Measurements from ENCODE around the gene MALT1.
"Not testable (repeated sequence)": the region's sequence is repeated elsewhere in the genome, so short reads cannot be mapped to it uniquely, and the experiment has no call there.

Gene MALT1

DNA sequence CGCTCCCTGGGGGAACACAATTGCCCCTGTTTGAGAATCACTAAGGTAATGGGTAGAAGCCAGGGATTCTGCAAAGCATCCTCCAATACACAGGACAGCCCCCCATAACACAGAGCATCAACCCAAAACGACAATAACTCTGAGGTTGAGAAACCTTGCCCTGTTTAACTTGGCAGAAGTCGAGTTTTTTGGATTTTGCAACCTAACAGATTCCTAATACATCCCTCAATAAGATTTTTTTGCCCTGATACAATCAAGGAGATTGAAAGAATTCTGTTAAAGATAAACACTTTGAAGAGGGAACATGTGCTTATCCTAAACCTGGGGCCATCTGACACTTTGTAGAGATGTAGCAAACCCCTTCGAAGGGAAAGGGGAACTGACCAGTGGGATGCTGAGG is 100.9 kb downstream of the MALT1 start:
- ChIA-PET POLR2A (no interaction called here), CTCF (interaction anchor here (1.2 to 21.1 kb wide), 3 partner anchors 9 to 299 kb away, joined by 3 to 371 read pairs (median 9); no protein-coding TSS in a partner anchor)
- DNase-seq (ENCODE audit: extremely low spot score), result no peak
- TF ChIP-seq, protein P1, sequence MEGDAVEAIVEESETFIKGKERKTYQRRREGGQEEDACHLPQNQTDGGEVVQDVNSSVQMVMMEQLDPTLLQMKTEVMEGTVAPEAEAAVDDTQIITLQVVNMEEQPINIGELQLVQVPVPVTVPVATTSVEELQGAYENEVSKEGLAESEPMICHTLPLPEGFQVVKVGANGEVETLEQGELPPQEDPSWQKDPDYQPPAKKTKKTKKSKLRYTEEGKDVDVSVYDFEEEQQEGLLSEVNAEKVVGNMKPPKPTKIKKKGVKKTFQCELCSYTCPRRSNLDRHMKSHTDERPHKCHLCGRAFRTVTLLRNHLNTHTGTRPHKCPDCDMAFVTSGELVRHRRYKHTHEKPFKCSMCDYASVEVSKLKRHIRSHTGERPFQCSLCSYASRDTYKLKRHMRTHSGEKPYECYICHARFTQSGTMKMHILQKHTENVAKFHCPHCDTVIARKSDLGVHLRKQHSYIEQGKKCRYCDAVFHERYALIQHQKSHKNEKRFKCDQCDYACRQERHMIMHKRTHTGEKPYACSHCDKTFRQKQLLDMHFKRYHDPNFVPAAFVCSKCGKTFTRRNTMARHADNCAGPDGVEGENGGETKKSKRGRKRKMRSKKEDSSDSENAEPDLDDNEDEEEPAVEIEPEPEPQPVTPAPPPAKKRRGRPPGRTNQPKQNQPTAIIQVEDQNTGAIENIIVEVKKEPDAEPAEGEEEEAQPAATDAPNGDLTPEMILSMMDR (IDR thresholded peaks at IDR 0.05; ENCODE audit: control extremely low read depth, extremely low read depth, low read depth, missing control alignments), result no peak

DNA sequence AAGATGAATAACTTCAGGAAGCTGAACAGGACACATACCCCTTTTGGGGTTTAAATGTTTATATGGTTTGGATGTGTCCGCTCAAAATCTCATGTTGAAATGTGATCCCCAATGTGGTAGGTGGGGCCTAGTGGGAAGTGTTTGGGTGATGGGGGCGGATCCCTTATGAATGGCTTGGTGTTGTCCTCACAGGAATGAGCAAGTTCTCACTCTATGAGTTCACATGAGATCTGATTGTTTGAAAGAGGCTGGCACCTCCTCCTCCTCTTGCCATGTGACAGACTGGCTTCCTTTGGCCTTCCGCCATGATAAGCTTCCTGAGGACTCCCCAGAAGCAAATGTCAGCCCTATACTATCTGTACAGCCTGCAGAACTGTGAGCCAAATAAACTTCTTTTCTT is 104.8 kb downstream of the MALT1 start:
- ChIA-PET CTCF (interaction anchor here (13.2 to 21.1 kb wide), 2 partner anchors 10 to 295 kb away, joined by 169 to 371 read pairs; no protein-coding TSS in a partner anchor), POLR2A (no interaction called here)
- TF ChIP-seq, protein P1 (IDR thresholded peaks at IDR 0.05; ENCODE audit: control extremely low read depth, extremely low read depth, low read depth, missing control alignments), result no peak
- no peak for DNase-seq (ENCODE audit: extremely low spot score)

DNA sequence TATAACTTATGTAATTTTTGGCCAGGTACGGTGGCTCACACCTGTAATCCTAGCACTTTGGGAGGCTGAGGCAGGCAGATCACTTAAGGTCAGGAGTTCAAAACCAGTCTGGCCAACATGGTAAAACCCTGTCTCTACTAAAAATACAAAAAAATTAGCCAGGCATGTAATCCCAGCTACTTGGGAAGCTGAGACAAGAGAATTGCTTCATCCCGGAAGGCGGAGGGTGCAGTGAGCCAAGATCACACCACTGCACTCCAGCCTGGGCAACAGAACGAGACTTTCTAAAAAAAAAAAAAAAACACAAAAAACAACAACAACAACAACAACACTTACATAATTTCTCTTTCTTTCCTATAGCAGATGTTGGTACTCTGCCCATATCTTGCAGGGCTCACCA is 105.3 kb downstream of the MALT1 start:
- CTCF ChIA-PET, result interaction anchor here (13.2 to 21.1 kb wide), 2 partner anchors 10 to 295 kb away, joined by 169 to 371 read pairs; no protein-coding TSS in a partner anchor
- DNase-seq (ENCODE audit: extremely low spot score); POLR2A ChIA-PET: not testable (repeated sequence)

DNA sequence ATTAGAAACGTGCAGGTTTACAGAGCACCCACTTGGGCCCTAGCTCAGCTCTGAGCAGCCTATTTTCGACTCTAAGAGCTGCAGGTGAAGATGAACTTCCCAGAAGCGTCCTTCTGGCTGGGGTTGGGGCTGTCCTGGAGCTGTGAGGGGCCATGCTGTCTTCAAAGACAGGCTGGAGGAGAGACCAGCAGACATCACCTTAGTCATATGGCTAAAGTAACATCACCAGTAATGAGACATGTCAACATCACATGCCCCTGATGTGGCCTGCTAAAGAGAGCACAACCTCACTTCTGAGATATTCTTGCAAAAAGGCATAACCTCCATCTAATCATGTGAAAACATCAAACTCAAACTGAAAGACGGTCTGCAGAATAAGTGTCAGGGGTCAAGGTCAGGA is 106.2 kb downstream of the MALT1 start:
- TF ChIP-seq, protein P1 (IDR thresholded peaks at IDR 0.05; ENCODE audit: control extremely low read depth, extremely low read depth, low read depth, missing control alignments), result no peak
- ChIA-PET CTCF (interaction anchor here (0.7 to 21.1 kb wide), 5 partner anchors 11 to 307 kb away, joined by 3 to 371 read pairs (median 7); no protein-coding TSS in a partner anchor), POLR2A (no interaction called here)
- no peak for DNase-seq (ENCODE audit: extremely low spot score)

DNA sequence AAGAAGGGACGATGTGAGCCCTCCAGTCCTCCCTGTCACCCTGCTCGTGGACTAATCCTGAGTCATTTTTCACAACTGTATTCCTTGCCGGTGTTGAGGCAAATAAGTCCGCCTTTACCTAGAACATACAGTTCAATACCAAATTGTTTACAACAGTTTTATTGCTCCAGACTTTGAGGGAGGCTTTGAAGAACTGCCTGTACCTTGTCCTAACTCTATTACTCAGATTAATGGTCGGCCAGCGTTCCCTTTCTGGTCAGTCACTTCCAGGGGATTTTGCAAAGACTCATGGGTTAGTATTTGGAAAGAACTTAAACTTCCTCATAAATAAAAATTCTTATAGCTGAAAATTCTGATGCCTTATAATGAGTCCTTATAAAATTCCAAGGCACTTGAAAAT is 108.3 kb downstream of the MALT1 start:
- no peak for DNase-seq (ENCODE audit: extremely low spot score)
- TF ChIP-seq, protein P1 (IDR thresholded peaks at IDR 0.05; ENCODE audit: control extremely low read depth, extremely low read depth, low read depth, missing control alignments), result no peak
- ChIA-PET POLR2A (no interaction called here), CTCF (interaction anchor here (1.0 to 21.1 kb wide), 6 partner anchors 13 to 305 kb away, joined by 6 to 371 read pairs (median 24); no protein-coding TSS in a partner anchor)

DNA sequence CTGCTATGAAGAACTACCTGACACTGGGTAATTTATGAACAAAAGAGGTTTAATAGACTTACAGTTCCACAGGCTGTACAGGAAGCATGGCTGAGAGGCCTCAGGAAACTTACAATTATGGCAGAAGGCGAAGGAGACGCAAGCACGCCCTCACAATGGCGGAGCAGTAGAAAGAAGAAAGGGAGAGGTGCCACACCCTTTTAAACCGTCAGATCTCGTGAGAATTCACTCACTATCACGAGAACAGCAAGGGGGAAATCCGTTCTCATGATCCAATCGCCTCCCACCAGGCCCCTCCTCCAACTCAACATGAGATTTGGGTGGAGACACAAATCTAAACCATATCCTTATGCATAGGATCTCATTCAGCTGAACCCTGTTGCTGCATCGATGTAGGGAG is 108.8 kb downstream of the MALT1 start:
- TF ChIP-seq, protein P1 (IDR thresholded peaks at IDR 0.05; ENCODE audit: control extremely low read depth, extremely low read depth, low read depth, missing control alignments), result no peak
- POLR2A ChIA-PET, result no interaction called here

DNA sequence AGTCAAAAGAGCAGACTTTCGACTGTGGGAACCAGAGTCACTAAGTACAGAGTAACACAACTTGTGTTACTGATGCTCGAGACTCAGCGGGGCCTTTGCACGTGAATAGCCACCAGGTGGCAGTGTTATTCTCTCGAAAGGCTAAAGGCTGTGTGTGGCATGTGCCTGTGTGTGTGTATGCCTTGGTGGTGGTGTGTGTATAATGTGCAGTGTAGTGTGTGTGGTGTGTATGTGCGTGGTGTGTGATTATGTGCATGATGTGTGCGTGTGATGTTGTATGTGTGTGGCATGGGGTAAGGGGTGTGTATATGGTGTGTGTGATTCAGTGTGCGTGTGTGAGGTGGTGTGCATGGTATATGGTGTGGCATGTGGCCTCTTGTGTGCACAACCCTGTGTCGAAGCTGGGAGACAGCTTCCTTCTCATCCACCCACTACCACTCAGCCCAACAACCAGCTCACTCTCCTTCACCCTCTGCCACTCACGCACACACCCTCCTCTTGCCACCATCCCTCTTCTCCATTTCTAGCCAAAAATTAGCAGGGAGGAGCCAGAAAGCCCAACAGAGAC is 110.4 kb downstream of the MALT1 start:
- POLR2A ChIA-PET, result no interaction called here
- TF ChIP-seq, protein P1 (IDR thresholded peaks at IDR 0.05; ENCODE audit: control extremely low read depth, extremely low read depth, low read depth, missing control alignments), result peak; percentile 89
- DNase-seq (ENCODE audit: extremely low spot score), result peak; percentile 72
- CTCF ChIA-PET, result interaction anchor here (0.6 to 21.1 kb wide), 22 partner anchors 9 to 402 kb away, joined by 3 to 371 read pairs (median 3); no protein-coding TSS in a partner anchor

More for the DNA sequence above, 108.8 kb downstream of the MALT1 start:
- CTCF ChIA-PET, result interaction anchor here (1.0 to 21.1 kb wide), 7 partner anchors 14 to 291 kb away, joined by 3 to 371 read pairs (median 9); no protein-coding TSS in a partner anchor
- DNase-seq (ENCODE audit: extremely low spot score), result no peak
